Measurements from ENCODE around the gene CDK5.

CDK5 gene

GRCh38 chr7:151080522-151081169 is 22.9 kb upstream of the CDK5 start, which contains the start of gene FASTK:
Gene FASTK, minus strand, starts transcription at chr7:151080809. Its CDS starts 43 bp downstream, at chr7:151080766.
- H3K4me3 ChIP-seq (ENCODE audit: low read depth, low read length), result peak within 1 kb of the TSS; percentile 88
- TF ChIP-seq CTCF (IDR thresholded peaks at IDR 0.05; ENCODE audit: low read depth, low read length), result no peak

GRCh38 chr7:151080067-151080521 is 22.4 kb upstream of the CDK5 start:
- no peak for TF ChIP-seq CTCF (IDR thresholded peaks at IDR 0.05; ENCODE audit: low read depth, low read length)
- H3K4me3 ChIP-seq (ENCODE audit: low read depth, low read length), result peak overlapping the region; percentile 88

- no peak for TF ChIP-seq CTCF (IDR thresholded peaks at IDR 0.05; ENCODE audit: low read depth, low read length)
- H3K4me3 ChIP-seq (ENCODE audit: low read depth, low read length), result peak overlapping the region; percentile 88
Measured at GRCh38 chr7:151079199-151079910, 21.7 kb upstream of the CDK5 start.

GRCh38 chr7:151078233-151079040 is 20.7 kb upstream of the CDK5 start:
- no peak for TF ChIP-seq CTCF (IDR thresholded peaks at IDR 0.05; ENCODE audit: low read depth, low read length)
- no peak overlapping the region for H3K4me3 ChIP-seq (ENCODE audit: low read depth, low read length)

GRCh38 chr7:151077705-151078232 is 20.1 kb upstream of the CDK5 start:
- no peak for TF ChIP-seq CTCF (IDR thresholded peaks at IDR 0.05; ENCODE audit: low read depth, low read length)
- no peak overlapping the region for H3K4me3 ChIP-seq (ENCODE audit: low read depth, low read length)

- no peak overlapping the region for H3K4me3 ChIP-seq (ENCODE audit: low read depth, low read length)
- TF ChIP-seq CTCF (IDR thresholded peaks at IDR 0.05; ENCODE audit: low read depth, low read length), result peak; percentile 41; the same call in 1 of the 2 replicates
Measured at GRCh38 chr7:151076863-151077704, 19.4 kb upstream of the CDK5 start.
